Measurements from ENCODE around the gene PJVK.
"Not testable (repeated sequence)": the region's sequence is repeated elsewhere in the genome, so short reads cannot be mapped to it uniquely, and the experiment has no call there.

The PJVK gene

GRCh38 chr2:178429336-178429735, 21.8 kb upstream of the PJVK start:
- DNase-seq (ENCODE audit: low read depth in 3 of 3) = no peak

DNA sequence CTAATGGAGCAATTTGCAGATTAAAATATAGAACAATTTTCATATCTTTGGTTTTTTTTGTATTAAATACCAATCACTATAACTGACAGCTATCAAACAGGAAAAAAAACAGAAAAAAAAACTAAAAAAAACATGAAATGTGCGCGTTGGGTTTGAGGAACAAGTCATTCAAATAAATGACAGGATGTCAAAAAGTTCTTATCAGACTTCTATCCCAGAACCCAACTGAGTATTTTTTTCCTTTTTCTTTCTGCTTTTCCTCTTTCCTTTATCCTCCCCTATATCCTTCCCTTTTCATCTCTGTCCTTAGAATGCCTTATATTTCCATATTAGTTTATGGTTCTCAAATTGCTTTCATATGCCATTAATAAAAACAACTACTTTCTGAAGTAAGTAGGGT, 14.5 kb upstream of the PJVK start:
- no peak for DNase-seq (ENCODE audit: low read depth in 3 of 3)

GRCh38 chr2:178441426-178441825, 9.8 kb upstream of the PJVK start:
- no peak for DNase-seq (ENCODE audit: low read depth in 3 of 3)

GRCh38 chr2:178448968-178449661, 2.1 kb upstream of the PJVK start:
- no peak for DNase-seq (ENCODE audit: low read depth in 3 of 3)

GRCh38 chr2:178449700-178450523, 1.3 kb upstream of the PJVK start:
- DNase-seq (ENCODE audit: low read depth in 3 of 3) = no peak

DNA sequence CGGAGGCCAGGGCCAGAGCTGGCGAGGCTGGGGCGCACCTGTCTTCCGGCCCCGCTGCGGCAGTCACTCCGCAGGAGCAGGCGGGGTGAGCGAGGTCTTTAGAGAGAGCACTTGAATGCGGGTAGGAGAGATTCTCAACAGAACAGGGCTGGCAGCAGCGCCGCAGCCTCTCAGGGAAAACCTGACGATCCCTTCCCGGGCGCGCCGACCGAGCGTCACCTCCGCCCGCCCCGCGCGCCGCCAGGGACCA, 729 bp upstream of the PJVK start:
- DNase-seq (ENCODE audit: low read depth in 3 of 3) = peak in 1 of 3 donors; percentile 74

GRCh38 chr2:178452334-178452733, 1.2 kb downstream of the PJVK start:
- DNase-seq (ENCODE audit: low read depth in 3 of 3) = no peak

DNA sequence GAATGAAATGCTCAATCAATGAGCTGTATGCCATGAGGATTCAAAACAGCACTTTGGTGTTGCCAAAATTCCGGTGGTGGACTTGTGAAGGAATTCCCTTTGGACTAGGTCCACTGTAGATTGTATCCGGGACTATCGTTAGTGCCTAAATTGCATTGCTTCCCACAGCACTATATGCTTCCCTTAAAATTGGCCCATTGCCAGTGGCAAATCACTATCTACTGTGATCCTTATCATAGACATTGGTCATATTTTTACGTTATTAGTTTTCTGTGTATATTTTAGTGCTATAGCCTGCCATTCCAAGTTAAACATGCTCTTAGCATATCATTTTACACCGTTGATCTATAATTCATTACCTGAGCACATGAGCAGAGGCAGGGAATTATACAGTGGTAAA, 1.7 kb downstream of the PJVK start:
- no peak for DNase-seq (ENCODE audit: low read depth in 3 of 3)

- DNase-seq (ENCODE audit: low read depth in 3 of 3) = no peak
Measured at GRCh38 chr2:178455947-178456346, 4.8 kb downstream of the PJVK start.

DNA sequence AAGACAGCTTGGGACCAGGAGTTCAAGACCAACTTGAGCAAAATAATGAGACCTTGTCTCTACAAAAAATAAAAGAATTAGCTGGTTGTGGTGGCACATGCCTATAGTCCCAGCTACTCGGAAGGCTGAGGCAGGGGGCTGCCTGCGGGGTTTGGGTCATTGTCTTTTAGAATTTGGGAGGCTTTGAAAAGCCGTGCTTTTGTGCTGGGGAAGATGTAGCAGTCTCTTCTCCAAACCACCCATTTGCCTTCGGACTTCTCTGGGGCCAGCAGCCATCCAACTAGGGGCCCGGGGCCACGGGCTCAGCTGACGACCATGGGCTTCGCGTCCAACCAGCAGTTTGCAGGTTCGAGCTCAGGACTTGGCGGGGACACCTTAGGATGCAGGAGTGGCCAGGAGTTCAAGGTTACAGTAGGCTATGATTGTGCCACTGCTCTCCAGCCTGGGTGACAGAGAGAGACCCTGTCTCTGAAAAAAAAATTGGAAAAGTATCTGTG, 6.3 kb downstream of the PJVK start:
- no peak for DNase-seq (ENCODE audit: low read depth in 3 of 3)

GRCh38 chr2:178469219-178469849, 18.2 kb downstream of the PJVK start:
- no peak for DNase-seq (ENCODE audit: low read depth in 3 of 3)

- not testable (repeated sequence) for DNase-seq (ENCODE audit: low read depth in 3 of 3)
Measured at GRCh38 chr2:178471313-178471712, 20.1 kb downstream of the PJVK start.

GRCh38 chr2:178473373-178473772, 22.2 kb downstream of the PJVK start:
- DNase-seq (ENCODE audit: low read depth in 3 of 3) = no peak

- DNase-seq (ENCODE audit: low read depth in 3 of 3) = no peak
Measured at GRCh38 chr2:178473931-178474330, 22.8 kb downstream of the PJVK start.

DNA sequence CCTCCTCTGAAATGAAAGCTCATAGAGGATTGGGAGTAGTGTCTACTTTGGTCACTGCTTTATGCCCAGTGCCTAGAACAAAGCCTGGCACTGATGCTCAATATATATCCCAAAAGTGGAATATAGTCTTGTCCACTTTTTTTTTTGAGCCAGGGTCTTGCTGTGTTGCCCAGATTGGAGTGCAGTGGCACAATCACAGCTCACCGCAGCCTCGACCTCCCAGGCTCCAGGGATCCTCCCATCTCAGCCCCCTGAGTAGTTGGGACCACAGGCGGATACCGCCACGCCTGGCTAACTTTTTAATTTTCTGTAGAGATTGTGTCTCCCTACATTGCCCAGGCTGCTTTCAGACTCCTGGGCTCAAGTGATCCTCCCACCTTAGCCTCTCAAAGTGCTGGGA, 23.4 kb downstream of the PJVK start:
- DNase-seq (ENCODE audit: low read depth in 3 of 3) = no peak

DNA sequence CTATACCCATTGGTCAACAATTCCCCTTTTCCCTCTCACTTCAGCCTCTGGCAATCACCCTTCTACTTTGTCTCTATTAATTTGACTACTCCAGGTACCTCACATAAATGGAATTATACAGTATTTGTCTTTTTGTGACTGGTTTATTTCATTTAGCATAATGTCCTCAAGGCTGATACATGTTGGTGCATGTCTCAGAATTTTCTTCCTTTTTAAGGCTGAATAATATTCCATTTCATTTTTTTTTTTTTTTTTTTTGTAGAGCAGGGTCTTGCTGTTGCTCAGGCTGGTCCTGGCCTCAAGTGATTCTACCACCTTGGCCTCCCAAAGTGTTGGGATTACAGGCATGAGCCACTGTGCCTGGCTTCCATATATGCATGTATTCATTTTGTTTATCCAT, 25.3 kb downstream of the PJVK start:
- DNase-seq (ENCODE audit: low read depth in 3 of 3) = no peak

DNA sequence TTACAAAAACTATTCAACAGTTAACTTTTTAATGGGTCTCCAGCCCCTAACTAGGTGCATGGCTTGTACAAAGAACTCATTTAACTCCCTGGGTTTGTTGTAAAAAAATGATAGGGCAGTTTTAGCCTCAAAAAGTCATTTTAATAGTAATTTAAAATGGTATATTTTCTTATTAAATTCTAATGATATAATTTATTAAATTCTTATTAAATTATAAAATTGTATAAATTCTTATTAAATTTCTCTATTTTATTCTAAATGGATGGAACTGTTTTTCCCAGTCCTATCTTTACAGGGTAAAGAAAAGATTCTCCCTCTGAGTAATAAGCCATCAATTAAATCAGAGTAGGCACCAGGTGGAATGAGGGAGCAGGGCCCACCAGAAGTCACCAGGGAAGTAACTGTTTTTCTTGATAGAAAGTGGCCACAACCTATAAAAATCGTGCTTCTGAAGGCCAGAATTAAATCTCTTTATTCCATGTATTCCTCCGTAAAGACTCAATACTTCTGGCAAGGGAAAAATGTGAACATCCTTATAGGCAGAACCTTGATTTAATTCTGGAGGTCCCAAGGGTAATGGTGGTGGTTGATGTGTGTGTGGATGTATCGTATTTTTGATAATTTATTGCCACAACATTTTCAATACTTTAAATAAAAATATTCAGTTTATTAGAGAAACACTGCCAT, 26.4 kb downstream of the PJVK start:
- no peak for DNase-seq (ENCODE audit: low read depth in 3 of 3)

DNA sequence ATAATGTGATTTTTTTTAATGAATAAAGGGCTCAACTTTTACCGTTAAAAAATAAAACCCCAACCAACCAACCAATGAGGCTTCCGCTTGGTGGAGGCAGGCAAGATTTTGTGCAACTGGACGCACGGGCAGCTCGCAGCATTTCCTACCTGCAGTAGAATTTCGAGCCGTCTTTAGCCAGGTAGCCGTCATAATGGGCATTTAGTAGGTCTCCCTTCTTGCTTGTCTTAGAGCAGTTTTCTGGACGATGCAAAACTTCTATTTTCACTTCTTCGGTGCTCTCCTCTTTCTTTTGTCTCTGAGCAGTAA, 26.9 kb downstream of the PJVK start:
- DNase-seq (ENCODE audit: low read depth in 3 of 3) = no peak

DNA sequence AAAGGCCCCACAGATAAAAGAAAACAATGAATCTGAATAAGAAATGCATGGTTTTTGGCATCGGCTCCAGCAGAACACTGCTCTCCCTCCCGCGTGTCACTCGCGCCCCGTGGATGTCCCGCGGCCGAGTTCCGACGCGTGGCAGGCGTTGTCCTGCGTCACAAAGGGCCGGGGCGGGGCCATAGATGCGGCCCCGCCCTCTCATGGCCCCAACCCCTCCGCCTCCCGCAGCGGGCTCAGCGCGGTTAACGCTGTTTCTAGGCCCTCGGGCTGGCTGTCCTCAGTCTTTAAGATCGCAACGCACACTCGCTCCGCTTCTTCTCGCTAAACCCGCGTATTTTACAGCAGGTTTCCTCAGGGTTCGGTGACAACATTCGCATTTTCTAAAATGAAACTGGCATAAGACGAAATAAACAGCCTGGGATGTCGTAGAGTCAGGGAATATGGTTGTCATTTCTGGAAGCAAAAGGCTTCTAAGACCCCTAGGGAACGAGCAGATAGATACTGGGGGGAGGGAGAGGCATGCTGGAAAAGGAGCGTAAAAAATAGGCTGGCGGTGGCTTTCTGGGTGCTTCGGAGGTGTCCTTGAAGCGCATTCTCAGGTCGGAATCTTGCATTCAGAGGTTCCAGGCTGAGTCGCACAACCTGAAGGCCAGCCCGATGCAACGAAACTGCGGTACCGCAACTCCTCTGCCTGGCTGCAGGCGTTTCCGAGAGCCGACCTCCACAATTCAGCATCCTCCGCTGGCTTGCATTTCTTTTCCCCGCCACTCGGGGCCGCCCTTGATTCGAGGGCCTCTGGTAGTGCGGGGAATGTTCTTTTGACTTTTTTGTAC, 27.5 kb downstream of the PJVK start, which contains the start of gene FKBP7:
FKBP7 (minus strand) TSS at position 162 of the 836 bp plus-strand sequence; CDS start at position 61, 101 bp downstream.
- peak; percentile 56 to 75 (median 61) for DNase-seq (ENCODE audit: low read depth in 3 of 3)

DNA sequence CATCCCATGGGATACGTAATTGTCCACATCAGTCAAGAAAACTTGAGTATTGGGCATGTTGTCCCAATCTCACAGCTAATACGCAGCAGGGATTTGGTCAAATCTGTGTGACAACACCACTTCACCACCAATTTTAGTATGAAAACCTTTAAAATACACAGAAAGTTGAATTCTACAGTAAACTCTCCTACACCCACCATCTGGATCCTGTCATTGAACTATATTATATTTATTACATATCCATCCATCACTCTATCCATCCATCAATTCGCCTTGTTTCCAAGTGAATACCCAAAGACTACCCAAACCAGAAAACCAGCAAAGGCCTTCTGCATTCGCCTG, 28.1 kb downstream of the PJVK start:
- no peak for DNase-seq (ENCODE audit: low read depth in 3 of 3)

DNA sequence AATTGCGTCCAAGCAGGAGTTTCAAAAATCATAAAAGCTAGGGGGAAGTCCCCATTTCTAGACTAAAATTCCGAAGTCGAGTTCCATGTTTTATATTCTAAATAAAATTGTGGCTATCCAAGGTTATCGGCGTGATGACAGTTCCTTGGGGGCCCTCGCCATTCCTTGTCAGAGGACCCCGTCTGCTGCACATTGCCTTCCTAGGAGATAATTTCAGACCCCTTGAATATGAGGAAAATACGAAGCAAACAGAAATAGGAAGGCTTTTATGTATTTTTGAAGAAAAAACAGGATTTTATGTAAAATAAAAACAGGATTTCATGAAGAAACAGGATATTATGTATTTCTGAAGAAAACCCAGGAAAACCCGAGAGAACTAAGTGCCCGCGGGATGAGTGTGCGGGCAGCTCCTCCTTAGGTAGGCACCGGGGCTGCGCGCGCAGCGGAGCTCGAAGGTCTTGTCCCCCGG, 28.6 kb downstream of the PJVK start:
- DNase-seq (ENCODE audit: low read depth in 3 of 3) = no peak

All from stimulated activated CD4-positive, alpha-beta T cell treated with anti-CD3 and anti-CD28 coated beads, TNF-alpha, amount 100 ng/mL, for 48 hours (primary cell).